ENCODE results near the gene RNF213.
"Not testable (repeated sequence)": the region's sequence is repeated elsewhere in the genome, so short reads cannot be mapped to it uniquely, and the experiment has no call there.

The RNF213 gene

GRCh38 chr17:80297996-80298560, 37.4 kb downstream of the RNF213 start:
- Histone ChIP-seq H2AFZ (ENCODE audit: low read depth, low read length, severe bottlenecking) (no peak overlapping the region), H3F3A (ENCODE audit: insufficient read depth) (no peaks in the 10 kb centered on the region), H3K4me3 (ENCODE audit: insufficient read depth, low read length, poor library complexity, severe bottlenecking) (no peak overlapping the region), H3K79me2 (ENCODE audit: insufficient read depth, low read length) (no peaks in the 10 kb centered on the region), H3K36me3 (ENCODE audit: low read length) (no peaks in the 10 kb centered on the region), H3K9me2 (replicated peaks; ENCODE audit: insufficient read depth, low read length) (no peaks in the 10 kb centered on the region), H3K27ac (ENCODE audit: low read depth, low read length) (no peak overlapping the region), H3K9me3 (ENCODE audit: insufficient read depth, low read length) (no peaks in the 10 kb centered on the region), H3K27me3 (ENCODE audit: low read length) (no peaks in the 10 kb centered on the region), H3K9ac (ENCODE audit: low read length) (no peak overlapping the region), H4K20me1 (ENCODE audit: low read depth, low read length) (no peaks in the 10 kb centered on the region), H3K4me2 (ENCODE audit: low read depth, low read length, poor library complexity, severe bottlenecking) (no peak overlapping the region)
- TF ChIP-seq, protein P1, sequence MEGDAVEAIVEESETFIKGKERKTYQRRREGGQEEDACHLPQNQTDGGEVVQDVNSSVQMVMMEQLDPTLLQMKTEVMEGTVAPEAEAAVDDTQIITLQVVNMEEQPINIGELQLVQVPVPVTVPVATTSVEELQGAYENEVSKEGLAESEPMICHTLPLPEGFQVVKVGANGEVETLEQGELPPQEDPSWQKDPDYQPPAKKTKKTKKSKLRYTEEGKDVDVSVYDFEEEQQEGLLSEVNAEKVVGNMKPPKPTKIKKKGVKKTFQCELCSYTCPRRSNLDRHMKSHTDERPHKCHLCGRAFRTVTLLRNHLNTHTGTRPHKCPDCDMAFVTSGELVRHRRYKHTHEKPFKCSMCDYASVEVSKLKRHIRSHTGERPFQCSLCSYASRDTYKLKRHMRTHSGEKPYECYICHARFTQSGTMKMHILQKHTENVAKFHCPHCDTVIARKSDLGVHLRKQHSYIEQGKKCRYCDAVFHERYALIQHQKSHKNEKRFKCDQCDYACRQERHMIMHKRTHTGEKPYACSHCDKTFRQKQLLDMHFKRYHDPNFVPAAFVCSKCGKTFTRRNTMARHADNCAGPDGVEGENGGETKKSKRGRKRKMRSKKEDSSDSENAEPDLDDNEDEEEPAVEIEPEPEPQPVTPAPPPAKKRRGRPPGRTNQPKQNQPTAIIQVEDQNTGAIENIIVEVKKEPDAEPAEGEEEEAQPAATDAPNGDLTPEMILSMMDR (IDR thresholded peaks at IDR 0.05; ENCODE audit: insufficient read depth, low read length, poor library complexity, severe bottlenecking) = no peak
- TF ChIP-seq EZH2phosphoT487 (conservative IDR thresholded peaks at IDR 0.05; ENCODE audit: low read length) = no peak

DNA sequence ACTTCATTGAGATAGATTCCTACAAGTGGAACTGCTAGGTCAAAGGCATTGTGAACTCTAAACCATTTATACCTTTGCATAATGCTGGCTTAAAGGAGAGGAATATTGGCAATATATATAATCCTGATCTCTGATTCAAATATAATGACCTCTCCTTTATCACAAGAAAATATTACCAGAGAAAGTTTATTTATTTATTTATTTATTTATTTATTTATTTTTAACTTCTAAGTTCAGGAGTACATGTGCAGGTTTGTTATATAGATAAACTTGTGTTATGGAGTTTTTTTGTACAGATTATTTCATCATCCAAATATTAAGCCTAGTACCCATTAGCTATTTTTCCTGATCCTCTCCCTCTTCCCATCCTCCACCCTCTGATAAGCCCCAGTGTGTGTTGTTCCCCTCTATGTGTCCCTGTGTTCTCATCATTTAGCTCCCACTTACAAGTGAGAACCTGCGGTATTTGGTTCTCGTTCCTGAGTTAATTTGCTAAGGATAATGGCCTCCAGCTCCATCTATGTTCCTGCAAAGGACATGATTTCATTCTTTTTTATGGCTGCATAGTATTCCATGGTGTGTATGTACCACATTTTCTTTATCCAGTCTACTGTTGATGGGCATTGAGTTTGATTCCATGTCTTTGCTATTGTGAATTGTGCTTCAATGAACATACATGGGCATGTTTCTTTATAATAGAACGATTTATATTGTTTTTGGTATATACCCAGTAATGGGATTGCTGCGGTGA, 38.9 kb downstream of the RNF213 start:
- not testable (repeated sequence) for H3K9ac ChIP-seq (ENCODE audit: low read length); H2AFZ ChIP-seq (ENCODE audit: low read depth, low read length, severe bottlenecking); H3K9me2 ChIP-seq (replicated peaks; ENCODE audit: insufficient read depth, low read length); H3K4me2 ChIP-seq (ENCODE audit: low read depth, low read length, poor library complexity, severe bottlenecking); H3K79me2 ChIP-seq (ENCODE audit: insufficient read depth, low read length); H3K9me3 ChIP-seq (ENCODE audit: insufficient read depth, low read length); H3K36me3 ChIP-seq (ENCODE audit: low read length); H4K20me1 ChIP-seq (ENCODE audit: low read depth, low read length); H3F3A ChIP-seq (ENCODE audit: insufficient read depth); H3K27me3 ChIP-seq (ENCODE audit: low read length); H3K27ac ChIP-seq (ENCODE audit: low read depth, low read length); H3K4me3 ChIP-seq (ENCODE audit: insufficient read depth, low read length, poor library complexity, severe bottlenecking)

- not testable (repeated sequence) for H2AFZ ChIP-seq (ENCODE audit: low read depth, low read length, severe bottlenecking); H3K4me3 ChIP-seq (ENCODE audit: insufficient read depth, low read length, poor library complexity, severe bottlenecking); H3K36me3 ChIP-seq (ENCODE audit: low read length); H3K9me3 ChIP-seq (ENCODE audit: insufficient read depth, low read length); H3K27me3 ChIP-seq (ENCODE audit: low read length); H3K79me2 ChIP-seq (ENCODE audit: insufficient read depth, low read length); H3K4me2 ChIP-seq (ENCODE audit: low read depth, low read length, poor library complexity, severe bottlenecking); H3K9ac ChIP-seq (ENCODE audit: low read length); H3K27ac ChIP-seq (ENCODE audit: low read depth, low read length); H3F3A ChIP-seq (ENCODE audit: insufficient read depth); H4K20me1 ChIP-seq (ENCODE audit: low read depth, low read length); H3K9me2 ChIP-seq (replicated peaks; ENCODE audit: insufficient read depth, low read length)
These were observed 40.1 kb downstream of the RNF213 start for GRCh38 chr17:80300756-80301155.

DNA sequence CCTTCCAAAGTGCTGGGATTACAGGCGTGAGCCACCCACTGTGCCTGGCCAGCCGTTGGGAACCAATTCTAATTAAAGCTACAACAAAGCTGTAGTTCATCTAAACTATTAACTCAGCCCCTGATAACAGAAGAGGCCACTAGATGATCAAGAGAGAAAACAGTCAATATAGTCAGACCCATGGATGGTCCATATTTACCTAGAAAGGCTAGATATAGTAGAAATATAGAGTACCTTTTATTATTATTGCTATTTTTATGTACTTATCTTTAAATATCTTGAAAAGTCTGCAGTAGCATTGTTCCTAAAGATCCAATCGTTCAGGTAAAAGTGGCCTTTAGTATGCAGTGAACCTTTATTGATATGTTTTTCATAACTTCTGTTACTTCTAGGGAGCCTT, 43.2 kb downstream of the RNF213 start:
- H3K9me3 ChIP-seq (ENCODE audit: insufficient read depth, low read length) = no peaks in the 10 kb centered on the region
- no peaks in the 10 kb centered on the region for H3K79me2 ChIP-seq (ENCODE audit: insufficient read depth, low read length)
- no peak overlapping the region for H2AFZ ChIP-seq (ENCODE audit: low read depth, low read length, severe bottlenecking)
- no peaks in the 10 kb centered on the region for H3K9me2 ChIP-seq (replicated peaks; ENCODE audit: insufficient read depth, low read length)
- H3K27ac ChIP-seq (ENCODE audit: low read depth, low read length) = no peak overlapping the region
- no peak for TF ChIP-seq EZH2phosphoT487 (conservative IDR thresholded peaks at IDR 0.05; ENCODE audit: low read length)
- TF ChIP-seq, protein P1 (IDR thresholded peaks at IDR 0.05; ENCODE audit: insufficient read depth, low read length, poor library complexity, severe bottlenecking) = no peak
- H3K27me3 ChIP-seq (ENCODE audit: low read length) = no peaks in the 10 kb centered on the region
- H3K4me3 ChIP-seq (ENCODE audit: insufficient read depth, low read length, poor library complexity, severe bottlenecking) = no peak overlapping the region
- no peak overlapping the region for H3K9ac ChIP-seq (ENCODE audit: low read length)
- no peak overlapping the region for H3K4me2 ChIP-seq (ENCODE audit: low read depth, low read length, poor library complexity, severe bottlenecking)
- no peaks in the 10 kb centered on the region for H3K36me3 ChIP-seq (ENCODE audit: low read length)
- H3F3A ChIP-seq (ENCODE audit: insufficient read depth) = no peaks in the 10 kb centered on the region
- H4K20me1 ChIP-seq (ENCODE audit: low read depth, low read length) = no peaks in the 10 kb centered on the region

Measured in SU-DHL-6 (cell line).